A673 (cell line): Measurements from ENCODE around the gene CERS6.

Experiments
- CTCF ChIP-seq: fragments of 300-800, 200-600 bp; sonication (generic); conservative IDR thresholded peaks from 2 replicates; pipeline ENCODE4 v1.5.1; 2017; ENCODE audit warnings: low read depth, mild to moderate bottlenecking, antibody characterized with exemption, low read length, moderate library complexity, mixed read lengths
- EZH2 ChIP-seq: fragments of 200-600 bp; sonication (generic); IDR thresholded peaks from 2 replicates; pipeline ENCODE4 v1.6.1; 2017; ENCODE audit warnings: borderline replicate concordance, low read depth, mild to moderate bottlenecking, mixed read lengths, antibody characterized with exemption, low read length; ENCODE audit not compliant: poor library complexity, severe bottlenecking

GRCh38 chr2:168821992-168822391 is 365.9 kb downstream of the CERS6 start:
- TF ChIP-seq CTCF = no peak
- no peak for TF ChIP-seq EZH2
